Stimulated activated naive CD4-positive, alpha-beta T cell treated with Interleukin-2 at 50 U/mL for 16 hours (primary cell): Measurements from ENCODE around the gene MOG.
A peak's percentile ranks its signal among the peaks of the same experiment; 100 is the strongest.

Source experiments
- DNase-seq: peaks from one replicate; lab custom pipeline; 2025; lab: John Stamatoyannopoulos, UW

MOG gene

DNA sequence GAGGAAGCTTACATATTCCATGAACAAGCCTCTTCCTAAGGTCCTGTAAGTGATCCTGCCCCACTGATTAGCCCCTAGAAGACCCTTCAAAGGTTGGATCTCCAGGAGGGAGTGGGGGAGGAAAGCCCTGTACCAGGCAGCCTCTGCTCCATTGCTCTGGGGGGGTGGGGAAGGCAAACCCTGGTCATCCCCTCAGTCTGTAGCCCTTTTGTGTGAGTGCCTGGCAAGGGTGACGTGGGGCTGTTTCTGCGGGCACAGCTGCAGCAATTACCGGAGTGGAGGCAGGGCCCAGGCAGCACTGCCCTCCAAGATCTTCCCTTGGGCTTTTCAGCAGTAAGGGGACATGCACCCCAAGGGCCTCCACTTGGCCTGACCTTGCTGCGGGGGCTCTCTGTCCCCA lies at the start of gene MOG:
Gene MOG, plus strand, starts transcription at position 295 of the 400 bp plus-strand sequence. CDS start 118 bp downstream, outside the sequence.
- no peak for DNase-seq

DNA sequence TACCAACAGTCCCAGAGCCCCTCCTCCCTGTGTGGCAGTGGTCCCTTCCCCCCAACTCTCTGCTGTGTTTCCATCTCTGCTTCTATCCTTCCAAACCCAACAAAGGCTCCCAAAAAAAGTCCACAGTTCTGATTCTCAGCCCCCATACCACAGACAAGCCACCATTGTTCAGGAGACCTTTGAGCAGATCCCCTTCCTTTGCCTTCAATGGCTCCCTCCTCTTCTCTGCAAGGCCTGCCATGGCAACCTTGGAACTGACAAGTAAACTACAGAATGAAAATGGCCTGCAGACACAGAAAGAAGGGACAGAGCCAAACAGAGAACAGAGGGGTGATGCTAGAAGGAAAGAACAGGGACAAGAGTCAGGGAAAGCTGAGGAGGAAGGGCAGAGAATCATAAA lies 48.8 kb upstream of the MOG start:
- DNase-seq: no peak

DNA sequence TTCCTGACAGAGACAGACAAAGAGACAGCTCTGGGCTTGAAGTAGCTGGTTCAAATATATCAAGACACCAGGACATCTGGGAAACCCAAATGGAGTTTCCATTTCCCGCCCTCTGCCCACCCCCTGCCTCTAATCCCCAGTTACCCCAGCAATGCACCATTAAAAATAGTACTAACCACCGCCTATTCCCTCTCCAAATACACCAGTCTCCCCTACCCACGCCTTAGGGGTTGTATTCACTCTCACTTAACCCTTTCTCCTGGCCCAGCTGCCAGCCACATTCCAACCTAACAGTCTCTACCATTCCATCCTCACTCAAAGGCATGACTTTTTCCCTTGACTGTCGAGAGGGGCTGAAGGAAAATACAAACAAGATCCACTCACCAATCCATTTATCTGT lies 46.4 kb upstream of the MOG start:
- DNase-seq: no peak

DNA sequence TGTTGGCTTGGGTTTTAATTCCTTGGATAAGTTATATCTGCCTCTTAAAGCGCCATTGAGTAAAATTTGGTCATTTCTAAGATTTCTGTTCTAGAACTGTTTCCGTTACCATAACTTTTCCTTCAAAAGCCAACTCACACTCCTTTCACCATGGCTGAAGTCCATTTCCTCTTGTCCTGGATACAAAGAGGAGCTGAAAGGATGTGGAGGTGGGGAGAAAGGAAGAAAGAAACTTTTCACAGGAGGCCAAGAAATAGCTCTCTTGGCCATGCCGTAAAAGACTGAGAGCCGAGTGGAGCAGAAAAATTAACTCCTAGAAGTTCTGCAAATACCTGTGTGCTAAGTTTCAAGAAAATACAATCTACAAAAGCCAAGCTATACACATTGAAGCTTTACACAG lies 45.5 kb upstream of the MOG start:
- no peak for DNase-seq

DNA sequence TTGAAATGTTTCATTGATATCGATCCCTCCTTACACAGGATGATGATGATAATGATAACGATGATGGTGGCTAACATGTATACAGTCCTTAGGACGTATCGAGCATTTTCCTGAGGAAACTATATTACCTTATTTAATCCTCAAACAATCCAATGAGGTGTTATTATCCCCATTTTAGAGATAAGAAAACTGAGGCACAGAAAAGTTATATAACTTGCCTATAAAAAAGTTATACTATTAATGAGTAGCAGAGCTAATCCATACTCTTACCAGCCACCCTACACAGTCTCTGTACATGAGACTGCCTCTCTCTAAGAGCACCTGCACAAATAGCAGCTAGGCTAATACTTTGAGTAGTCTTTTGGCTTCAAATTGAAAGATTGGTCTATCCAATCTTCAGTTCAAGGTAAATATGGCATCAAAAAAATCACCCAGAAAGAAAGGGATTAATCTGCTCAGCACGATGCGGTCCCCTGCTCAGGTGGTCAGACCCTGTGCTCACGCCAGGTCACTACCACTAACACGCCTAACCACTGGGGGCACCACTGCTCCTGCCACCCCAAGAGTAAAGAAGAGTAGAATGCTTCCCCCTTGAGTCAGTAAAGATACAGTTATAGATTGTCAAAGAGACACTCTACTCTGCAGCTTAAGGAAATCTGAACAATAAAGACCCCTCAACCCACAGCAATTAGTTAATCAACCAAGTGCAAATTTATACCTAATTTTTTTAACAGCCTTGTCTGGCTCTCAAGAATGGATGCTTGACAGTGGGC lies 38.9 kb upstream of the MOG start:
- no peak for DNase-seq

DNA sequence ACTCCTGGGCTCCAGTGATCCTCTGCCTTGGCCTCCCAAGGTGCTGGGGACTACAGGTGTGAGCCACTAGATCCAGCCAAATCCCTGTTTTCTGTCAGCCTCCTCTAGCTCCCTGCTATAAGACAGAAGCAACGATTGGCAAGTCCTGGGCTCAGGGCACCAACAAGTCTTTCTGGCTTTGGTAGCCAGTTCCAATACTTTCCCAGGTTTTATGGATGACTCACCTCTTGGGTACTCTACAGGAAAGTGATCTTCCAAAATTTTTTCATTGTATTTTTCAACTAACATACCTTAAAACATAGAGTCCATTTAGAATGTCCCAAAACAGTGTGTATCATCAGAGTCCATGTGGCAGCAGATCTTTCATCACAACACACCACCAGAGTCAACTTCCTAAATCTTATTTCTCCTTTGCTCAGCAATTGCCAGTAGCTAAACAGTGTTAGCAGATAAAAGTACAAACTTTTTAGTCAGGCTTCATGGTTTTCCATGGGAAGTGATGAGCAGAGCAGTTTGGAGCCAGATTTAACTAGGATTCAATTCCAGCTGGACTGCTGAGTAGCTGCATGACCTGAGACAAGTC lies 37.2 kb upstream of the MOG start:
- DNase-seq: no peak

DNA sequence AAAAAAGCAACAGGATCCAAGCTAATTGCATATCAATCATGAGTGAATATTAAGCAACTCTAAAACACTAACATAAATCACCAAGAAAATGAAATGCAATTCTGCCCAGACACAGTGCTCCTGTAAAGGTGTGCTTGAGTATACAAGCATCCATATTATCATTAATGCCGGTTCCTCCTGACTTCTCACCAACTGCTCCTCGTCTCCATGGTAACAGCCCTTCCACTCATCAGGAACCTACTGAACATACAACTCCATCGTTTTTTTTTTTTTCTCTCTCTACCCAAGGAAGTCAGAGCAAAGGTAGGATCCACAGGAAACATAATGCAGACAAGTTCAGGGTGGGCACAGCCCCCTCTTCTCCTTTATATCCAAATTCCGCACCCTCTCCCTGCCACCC lies 36.3 kb upstream of the MOG start:
- DNase-seq: no peak

DNA sequence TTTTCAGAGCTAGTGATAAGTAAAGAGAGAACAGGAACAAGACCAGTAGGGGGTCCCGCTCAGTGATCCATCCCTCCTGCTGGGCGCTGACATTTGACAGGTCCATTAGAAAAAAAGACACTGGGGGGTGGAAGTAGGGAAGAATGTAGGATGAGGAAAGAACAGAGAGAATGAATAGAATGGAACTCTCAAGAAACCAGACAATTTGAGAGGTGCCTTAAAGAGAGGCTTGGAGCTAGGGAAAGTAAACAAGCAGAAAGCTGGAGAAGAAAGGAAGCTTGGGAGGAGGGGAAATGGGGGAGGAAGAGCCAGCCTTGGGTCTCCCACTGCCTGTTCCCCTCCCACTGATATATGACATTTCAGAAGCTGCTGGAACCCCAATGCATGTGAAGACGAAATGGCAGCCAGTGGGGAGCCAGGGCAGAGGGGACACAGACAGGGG lies 32.4 kb upstream of the MOG start:
- no peak for DNase-seq

DNA sequence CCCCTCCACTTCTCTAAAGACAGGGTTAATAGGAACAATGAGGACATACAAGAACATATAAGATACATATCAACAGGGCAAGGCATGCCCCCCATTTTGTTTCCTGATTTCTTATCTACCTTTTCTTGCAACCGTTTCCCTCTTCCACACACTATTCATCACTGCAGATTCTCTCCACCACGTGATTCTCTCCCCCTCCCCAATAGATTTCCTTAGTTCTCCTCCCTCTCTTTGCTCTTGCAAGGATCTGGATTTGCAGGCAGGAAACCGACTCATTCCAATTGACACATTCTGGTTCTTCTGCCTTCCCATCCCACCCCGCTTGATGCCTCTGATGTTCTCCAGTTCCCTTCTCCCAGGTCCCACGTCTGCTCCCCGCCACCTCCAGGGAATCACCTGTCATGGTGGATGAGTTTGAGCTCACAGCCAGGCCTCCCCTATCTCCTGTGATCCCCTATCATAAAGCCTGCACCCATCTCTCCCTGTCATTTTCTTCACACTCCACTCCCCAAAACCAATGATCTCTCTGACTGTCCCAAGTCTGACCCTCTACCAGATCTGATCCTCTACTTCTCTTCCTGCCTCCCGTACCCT lies 31.5 kb upstream of the MOG start:
- DNase-seq: no peak

DNA sequence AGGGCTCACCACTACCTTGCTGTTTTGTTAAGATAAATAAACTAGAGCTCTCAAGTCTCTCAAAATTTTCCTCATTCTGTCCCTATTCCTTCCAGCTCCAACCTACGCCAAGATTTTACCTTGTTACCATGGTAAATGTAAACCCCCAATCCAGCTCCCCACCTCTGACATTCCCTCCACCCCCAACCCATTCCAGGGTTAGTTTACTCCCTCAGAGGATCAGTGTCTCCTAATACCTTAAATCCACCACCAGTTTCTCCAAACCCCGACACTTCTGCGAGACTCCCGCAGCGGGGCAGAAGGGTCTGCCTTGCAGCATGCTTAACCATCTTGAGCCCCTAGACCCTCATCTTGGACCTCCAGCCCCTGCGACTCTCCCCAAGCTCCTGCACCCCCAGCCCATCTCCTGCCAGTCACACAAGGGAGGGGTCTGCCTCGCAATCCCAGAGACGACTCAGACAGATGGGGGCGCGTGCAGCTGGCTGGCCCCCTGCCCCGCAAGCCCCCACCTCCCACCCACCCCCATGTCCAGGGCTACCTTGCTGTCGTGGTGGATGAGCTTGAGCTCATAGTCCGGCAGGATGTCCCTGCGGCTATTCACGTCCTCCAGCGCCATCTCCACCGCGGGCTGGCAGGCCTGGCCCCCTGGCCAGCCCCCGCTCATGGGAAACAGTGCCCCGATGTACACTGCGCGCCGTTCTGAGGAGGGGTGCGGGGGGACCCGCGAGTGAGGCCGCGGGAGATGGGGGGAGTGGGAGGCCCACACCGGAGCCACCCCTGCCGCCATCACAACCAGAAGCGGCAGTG lies 29.7 kb upstream of the MOG start:
- no peak for DNase-seq

DNA sequence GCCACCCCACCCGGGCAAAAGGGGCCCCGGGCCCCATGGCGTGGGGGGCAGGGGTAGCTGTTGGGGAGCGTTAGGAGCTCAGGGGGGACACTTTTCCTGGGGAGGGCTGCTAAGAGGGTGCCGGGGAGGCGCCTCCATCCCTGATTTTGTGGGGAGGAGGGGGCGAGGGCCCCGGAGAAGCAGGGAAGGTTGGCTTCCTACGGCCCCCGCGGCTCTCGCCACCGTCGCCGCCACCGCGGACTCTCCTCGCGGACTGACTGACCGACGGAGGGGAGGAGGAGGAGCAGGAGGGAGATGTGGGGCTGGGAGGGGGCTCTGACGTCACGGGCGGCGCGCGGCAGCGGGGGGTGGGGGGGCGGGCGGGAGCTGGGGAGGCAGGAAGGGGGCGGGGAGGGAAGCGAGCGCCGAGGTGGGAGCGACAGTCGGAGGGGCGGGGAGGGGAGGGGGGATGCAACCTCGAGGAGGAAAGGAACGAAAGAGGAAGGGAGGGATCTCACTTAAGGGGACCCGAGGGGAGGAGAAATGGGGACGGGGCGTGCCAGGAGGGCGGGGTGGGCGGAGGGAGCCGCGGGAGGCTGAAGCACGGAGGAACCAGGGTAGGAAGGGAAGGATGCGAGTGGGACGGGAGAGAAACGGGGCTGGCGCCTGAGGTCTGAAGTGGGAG lies 29.0 kb upstream of the MOG start:
- peak; percentile 58 for DNase-seq

DNA sequence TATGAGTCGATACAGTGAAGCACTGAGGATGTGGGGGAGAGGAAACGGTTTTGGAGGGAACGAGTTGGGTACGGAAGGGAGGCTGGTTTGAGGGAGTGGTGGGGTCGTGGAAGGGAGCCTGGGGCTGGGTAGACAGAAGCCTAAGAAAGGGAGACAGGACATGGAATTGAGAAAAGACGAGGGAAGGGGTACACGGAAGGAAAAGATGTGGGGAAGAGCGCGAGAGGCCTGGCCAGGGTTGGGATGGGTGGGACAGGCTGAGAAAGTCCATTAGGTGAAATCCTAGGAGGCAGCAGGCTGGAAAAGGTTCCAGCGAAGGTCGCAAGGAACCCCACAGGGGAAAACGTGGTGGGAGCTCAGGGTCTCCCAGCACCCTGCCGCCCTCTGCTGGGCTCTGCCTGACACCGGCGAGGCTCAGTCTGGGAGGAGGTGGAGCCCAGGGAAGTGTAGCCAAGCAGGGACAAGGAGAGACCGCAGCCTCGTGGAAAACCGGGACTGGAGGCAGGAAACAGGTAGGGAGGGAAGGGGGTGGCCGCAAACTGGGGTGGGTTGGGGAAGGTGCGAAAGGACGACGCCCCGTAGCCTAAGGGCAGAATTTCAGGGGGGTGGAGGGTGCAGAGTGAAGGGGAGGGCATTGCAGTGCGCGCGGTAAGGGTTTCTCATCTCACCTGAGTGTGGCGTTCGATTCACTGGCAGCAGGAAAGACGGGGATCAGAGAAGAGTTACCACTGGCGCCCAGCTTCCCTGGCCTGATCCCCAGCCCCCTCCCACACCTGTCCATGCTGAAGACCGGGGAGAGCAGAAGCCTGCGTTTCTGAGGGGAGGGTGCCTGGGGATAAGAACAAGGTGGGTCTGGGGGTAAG lies 28.2 kb upstream of the MOG start:
- DNase-seq: peak; percentile 40

DNA sequence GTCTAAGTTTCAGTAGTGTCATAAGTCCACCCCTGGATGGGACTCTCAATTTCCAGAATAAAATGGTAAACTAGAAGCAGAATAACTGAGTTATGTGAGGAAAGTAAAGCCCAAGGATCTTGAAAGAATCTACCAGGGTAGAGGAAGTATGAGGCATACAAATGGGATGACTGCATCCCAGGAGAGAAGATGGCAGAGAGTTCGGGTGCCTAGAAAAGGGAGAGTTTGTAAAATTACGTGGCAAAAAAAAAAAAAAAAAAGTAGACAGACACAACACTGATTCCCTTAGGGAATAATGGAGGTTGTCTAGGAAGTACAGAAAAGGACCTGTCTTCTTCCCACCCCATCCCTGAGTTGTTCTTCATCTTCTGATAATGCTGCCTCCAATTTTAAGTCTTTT lies 27.3 kb upstream of the MOG start:
- no peak for DNase-seq

DNA sequence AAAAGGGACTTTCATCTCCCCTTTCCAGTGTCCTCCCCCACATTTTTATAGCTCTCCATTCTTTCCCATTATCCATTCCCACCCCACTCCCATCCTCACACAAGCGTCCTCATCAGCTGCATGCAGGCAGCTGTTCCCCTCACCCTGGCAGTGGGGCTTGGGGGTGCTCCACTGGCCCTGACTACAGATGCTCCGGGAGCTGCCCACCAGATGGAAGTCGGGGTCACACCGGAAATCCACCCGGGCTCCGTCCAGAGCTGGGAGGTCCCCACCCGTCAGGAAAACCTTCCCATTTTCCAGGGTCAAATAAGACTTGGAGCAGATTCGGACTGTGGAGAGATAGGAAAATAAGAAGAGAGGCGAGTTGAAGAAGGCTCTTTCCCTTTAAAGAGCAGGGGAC lies 26.6 kb upstream of the MOG start:
- no peak for DNase-seq

DNA sequence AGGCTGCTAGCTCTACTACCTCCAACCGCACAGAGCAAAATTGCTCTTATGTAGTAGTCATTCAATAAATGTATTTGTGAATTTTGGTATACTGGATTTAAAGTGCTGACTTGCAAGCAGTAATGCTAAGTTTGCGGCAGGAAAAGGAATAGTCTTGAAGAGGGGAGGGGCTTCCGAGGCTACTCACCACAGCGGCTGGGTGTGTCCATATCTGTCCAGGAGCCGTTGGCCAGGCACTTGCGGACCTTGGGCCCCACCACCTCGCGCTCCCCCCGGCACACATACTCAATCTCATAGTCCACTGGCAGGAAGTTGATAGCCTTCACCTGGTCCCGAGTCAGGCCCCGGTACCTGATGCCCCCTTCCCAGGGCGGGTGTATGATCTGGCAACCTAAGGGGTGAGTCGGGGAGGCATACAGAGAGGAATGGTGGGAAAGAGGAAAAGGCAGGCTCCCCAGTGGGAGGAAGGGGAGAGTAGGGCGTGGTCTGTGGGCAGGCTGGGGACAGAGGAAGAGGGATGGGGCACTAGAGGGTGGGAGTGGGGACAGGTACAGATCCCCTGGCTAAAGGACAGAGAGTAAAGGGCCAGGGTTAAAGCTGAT lies 25.6 kb upstream of the MOG start:
- no peak for DNase-seq

DNA sequence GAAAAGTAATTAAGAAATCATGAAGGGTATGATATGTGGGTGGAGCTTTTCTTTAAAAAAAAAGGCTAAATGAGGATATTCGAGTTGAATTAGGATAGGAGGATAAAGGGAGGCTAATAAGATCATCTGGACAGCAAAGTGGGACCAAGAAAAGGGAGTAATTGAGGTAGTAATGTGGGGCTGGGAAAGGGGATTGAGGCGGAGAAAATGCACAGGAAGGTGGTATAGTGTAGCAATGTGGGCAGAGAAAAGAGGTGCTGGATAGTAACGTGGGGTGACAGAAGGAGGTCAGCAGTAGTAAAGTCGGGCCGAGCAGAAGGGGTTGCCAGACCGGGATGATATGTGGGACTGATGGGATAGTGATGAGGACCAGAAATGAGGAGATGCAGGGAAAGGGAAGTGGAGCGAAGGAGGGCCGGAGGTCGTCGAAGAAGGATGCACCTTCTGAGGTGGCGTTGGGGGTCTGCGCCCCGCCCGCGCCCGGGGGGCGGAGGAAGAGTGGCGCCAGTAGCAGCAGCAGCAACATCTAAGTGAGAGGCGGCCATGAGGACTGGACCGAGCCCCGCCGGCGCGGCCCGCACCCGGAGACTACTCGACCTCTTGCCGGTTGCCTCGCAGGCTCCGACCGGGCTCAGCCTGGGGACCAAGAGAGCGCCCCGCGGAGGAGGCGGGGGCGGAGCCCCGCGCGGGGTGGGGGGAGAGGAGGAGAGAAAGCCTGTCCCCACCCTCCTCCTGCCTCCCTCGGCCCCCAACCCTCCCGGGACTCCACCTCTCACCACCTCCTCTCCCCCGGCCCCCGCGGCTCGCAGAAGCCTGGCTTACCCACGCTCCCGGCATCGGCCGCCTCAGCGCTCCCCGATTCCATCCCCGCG lies 24.8 kb upstream of the MOG start:
- DNase-seq: peak; percentile 50

DNA sequence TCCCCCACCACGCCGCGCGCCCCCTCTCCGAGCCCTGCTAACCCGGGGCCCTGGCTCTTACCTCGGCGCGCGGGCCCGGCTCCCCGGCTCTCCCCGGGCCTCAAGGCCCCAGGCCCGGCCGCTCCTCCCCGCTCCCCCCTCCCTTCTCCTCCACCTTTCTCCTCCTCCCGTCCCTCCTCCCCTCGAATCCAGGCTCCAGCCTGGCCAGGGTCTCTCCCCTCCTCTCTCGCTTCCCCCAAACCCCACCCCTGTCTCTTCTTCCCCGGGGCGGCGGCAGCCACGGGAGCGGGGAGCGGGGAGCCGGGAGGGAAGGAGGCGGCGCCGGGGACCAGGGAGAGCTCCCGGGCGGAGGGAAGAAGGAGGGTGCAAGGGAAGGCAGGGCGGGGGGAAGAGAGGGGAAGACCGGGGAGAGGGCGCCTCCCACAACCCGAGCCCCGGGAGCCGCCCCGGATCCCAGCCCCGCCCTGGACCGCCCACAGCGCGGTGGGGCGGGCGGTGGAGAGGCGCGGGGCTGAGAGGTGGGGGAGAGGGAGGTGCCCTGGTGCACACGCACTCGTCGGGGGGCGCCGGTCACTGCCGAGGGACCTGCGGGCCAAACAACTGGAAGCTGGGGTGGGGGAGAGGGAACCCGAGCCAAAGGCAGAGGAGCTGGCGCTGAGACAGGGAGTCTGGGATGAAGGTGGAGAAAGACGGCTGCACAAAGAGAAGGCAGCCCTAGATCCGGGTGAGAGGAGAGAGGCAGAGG lies 23.9 kb upstream of the MOG start, which contains the start of gene GABBR1:
Gene GABBR1, minus strand, starts transcription at position 395 of the 745 bp plus-strand sequence. CDS start 798 bp downstream, outside the sequence.
- DNase-seq: peak; percentile 58

DNA sequence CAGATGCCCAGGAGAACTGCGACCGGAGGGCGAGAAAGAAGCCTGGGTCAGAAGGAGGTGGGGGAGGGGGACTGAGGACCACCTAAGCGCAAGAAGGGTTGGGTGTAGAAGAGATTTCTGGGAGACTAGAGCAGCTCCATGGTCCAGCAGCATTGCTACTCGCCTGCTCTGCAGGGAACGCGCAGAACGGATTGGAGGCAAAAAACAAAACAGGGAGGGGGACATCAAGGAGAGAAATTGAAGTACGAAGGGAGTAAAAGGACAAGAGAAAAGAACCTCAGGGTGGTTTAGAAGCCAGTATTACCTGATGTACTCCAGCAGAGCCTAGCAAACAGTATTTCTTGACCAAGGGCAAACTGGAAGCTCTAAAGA lies 23.4 kb upstream of the MOG start:
- no peak for DNase-seq

DNA sequence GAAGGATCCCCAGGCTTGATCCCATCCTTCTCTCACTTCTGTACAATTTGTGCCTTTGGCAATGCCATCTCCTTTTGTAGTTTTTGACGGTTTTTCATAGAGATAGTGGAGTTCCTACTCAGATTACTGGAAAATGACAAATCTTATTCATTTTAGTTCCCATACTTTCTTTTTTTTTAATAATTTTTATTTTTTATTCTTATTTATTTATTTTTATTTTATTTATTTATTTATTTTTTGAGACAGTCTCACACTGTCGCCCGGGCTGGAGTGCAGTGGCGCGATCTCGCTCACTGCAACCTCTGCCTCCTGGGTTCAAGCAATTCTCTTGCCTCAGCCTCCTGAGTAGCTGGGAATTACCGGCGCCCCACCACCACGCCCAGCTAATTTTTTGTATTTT lies 19.6 kb upstream of the MOG start:
- DNase-seq: no peak
